T-helper 1 cell treated with Interleukin-12 subunit alpha and Interleukin-12 subunit beta and Interleukin-4 antibody, amounts not matched to agents 30 μg/mL and 1 μg/mL, for 36 hours (primary cell): ENCODE data around the gene CKLF.
"Not testable (repeated sequence)": the region's sequence is repeated elsewhere in the genome, so short reads cannot be mapped to it uniquely, and the experiment has no call there.

Source experiments
- H3K27ac Mint-ChIP-seq: one replicate; pipeline ENCODE4 v1.8.0; 2021; ENCODE audit warnings: mild to moderate bottlenecking, mixed read lengths
- H3K27me3 Mint-ChIP-seq: one replicate; pipeline ENCODE4 v1.8.0; 2021; ENCODE audit warnings: low read depth, mixed read lengths
- H3K36me3 Mint-ChIP-seq: one replicate; pipeline ENCODE4 v1.8.0; 2021; ENCODE audit warnings: low read depth, mixed read lengths
- H3K4me1 Mint-ChIP-seq: one replicate; pipeline ENCODE4 v1.8.0; 2021; ENCODE audit warnings: low read depth, mixed read lengths
- H3K4me3 Mint-ChIP-seq: one replicate; pipeline ENCODE4 v1.8.0; 2021; ENCODE audit warnings: mild to moderate bottlenecking, moderate library complexity, mixed read lengths
- H3K9me3 Mint-ChIP-seq: one replicate; pipeline ENCODE4 v1.8.0; 2021; ENCODE audit warnings: mixed read lengths

Gene CKLF

DNA sequence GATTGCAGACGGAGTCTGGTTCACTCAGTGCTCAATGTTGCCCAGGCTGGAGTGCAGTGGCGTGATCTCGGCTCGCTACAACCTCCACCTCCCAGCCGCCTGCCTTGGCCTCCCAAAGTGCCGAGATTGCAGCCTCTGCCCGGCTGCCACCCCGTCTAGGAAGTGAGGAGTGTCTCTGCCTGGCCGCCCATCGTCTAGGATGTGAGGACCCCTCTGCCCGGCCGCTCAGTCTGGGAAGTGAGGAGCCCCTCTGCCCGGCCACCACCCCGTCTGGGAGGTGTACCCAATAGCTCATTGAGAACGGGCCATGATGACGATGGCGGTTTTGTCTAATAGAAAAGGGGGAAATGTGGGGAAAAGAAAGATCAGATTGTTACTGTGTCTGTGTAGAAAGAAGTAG, 38.0 kb upstream of the CKLF start:
- H3K27ac Mint-ChIP-seq, H3K4me3 Mint-ChIP-seq, H3K27me3 Mint-ChIP-seq, H3K9me3 Mint-ChIP-seq: not testable (repeated sequence)
- peaks cover 46% of the 10 kb centered on the region for H3K4me1 Mint-ChIP-seq
- H3K36me3 Mint-ChIP-seq = peaks cover 18% of the 10 kb centered on the region

- H3K4me1 Mint-ChIP-seq = peaks cover 53% of the 10 kb centered on the region
- H3K27me3 Mint-ChIP-seq, H3K4me3 Mint-ChIP-seq, H3K9me3 Mint-ChIP-seq: not testable (repeated sequence)
- H3K27ac Mint-ChIP-seq = peak overlapping the region; percentile 99
- H3K36me3 Mint-ChIP-seq = peaks cover 14% of the 10 kb centered on the region
These were observed 37.3 kb upstream of the CKLF start for GRCh38 chr16:66514980-66515595.

DNA sequence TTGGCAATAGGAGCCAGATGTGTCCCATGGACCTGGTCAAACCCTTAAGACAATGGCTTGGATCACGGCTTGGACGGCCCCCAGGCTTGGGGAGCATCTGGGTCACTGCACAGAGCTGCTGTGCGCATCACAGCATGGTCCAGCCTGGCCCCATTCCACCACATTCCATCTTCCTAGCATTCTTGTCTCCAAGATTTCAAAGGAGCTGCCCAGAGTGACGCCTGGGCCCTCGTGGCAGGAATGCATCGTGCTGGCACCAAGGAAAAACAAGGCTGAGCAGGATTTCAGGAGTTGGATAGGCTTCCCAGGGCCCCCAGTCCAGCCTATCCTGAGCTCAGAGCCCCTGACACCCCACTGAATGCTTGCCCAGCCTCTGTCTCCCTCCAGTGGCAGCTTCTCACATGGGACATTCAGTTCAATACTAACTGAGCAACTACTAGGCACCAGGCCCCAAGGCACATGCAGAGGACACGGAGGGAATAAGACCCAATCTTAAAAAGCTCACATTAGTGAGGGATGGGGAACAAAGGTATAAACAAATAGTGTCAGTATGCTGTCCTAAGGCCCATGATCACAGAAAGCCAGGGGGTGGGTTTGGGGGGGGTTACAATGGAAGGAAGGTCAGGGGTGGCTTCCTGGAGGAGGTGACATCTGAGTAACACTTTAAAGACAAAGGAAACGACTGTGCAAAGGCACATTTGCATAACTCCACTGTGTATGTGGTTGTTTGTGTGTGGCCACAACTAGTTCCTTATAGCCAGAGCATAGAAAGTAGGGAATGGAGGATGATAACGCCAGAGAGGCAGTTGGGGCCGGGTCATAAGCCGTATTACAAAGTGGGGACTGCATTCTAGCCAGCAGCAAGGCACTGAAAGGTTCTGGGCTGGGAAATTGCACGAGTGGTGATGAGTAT, 36.5 kb upstream of the CKLF start:
- Mint-ChIP-seq H3K27ac (peak overlapping the region; percentile 99), H3K36me3 (peaks cover 14% of the 10 kb centered on the region), H3K9me3 (no peaks in the 10 kb centered on the region), H3K27me3 (no peaks in the 10 kb centered on the region), H3K4me1 (peaks cover 61% of the 10 kb centered on the region), H3K4me3 (peak overlapping the region; percentile 82)

- Mint-ChIP-seq H3K27me3 (no peaks in the 10 kb centered on the region), H3K4me3 (peak overlapping the region; percentile 82), H3K36me3 (peaks cover 14% of the 10 kb centered on the region), H3K27ac (peak overlapping the region; percentile 99), H3K9me3 (no peaks in the 10 kb centered on the region), H3K4me1 (peaks cover 66% of the 10 kb centered on the region)
These were observed 35.9 kb upstream of the CKLF start for GRCh38 chr16:66516509-66516807.

DNA sequence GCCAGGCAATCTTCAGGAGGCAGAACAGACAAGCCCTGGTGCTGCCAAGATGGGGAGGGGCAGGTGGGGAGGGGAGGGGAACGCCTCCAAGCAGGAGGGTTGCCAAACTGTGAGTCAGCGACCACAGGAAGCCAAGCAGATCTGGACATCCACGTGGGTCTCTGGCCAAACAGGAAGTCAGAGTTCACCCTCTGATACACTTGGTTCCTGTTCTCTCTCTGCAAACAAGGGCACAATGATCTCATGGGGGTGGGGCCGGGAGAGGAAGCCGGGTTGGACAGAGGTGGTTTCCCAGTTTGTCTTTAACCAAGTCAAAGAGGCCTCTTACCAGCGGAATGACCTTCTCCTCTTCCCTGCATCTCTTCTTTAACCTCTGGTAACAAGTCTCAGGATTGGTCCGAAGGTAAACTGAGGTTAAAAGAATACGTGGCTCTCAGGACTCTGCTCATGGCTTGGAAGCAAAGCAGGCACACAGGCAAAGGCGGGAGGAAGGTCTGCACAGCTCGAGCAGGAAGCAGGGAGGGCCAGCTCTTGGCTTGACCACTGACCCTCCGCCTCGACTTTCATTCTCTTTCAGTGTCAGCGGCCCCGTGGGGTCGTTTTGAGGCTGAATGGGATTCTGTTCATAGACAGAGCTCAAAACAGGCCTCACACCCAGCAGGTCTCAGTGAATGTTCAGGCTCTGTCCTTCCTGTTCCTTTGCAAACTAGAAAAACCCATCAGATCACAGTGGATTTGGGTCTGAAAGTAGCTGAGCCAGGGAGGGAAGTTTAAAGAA, 35.4 kb upstream of the CKLF start:
- H3K27ac Mint-ChIP-seq = peak overlapping the region; percentile 99
- peak overlapping the region; percentile 82 for H3K4me3 Mint-ChIP-seq
- no peaks in the 10 kb centered on the region for H3K9me3 Mint-ChIP-seq
- no peaks in the 10 kb centered on the region for H3K27me3 Mint-ChIP-seq
- peaks cover 68% of the 10 kb centered on the region for H3K4me1 Mint-ChIP-seq
- H3K36me3 Mint-ChIP-seq = peaks cover 11% of the 10 kb centered on the region

GRCh38 chr16:66517586-66518263, 34.7 kb upstream of the CKLF start:
- peak overlapping the region; percentile 82 for H3K4me3 Mint-ChIP-seq
- H3K27me3 Mint-ChIP-seq = no peaks in the 10 kb centered on the region
- H3K27ac Mint-ChIP-seq = peak overlapping the region; percentile 99
- no peaks in the 10 kb centered on the region for H3K9me3 Mint-ChIP-seq
- H3K4me1 Mint-ChIP-seq = peaks cover 74% of the 10 kb centered on the region
- H3K36me3 Mint-ChIP-seq = peaks cover 9% of the 10 kb centered on the region

- Mint-ChIP-seq H3K36me3 (peaks cover 9% of the 10 kb centered on the region), H3K4me1 (peaks cover 85% of the 10 kb centered on the region), H3K27ac (peak overlapping the region; percentile 97), H3K27me3 (no peaks in the 10 kb centered on the region), H3K9me3 (no peaks in the 10 kb centered on the region), H3K4me3 (peak overlapping the region; percentile 28)
These were observed 32.6 kb upstream of the CKLF start for GRCh38 chr16:66519482-66520373.

- Mint-ChIP-seq H3K27ac (peak overlapping the region; percentile 97), H3K4me3 (peak overlapping the region; percentile 42), H3K9me3 (no peaks in the 10 kb centered on the region), H3K36me3 (peaks cover 10% of the 10 kb centered on the region), H3K4me1 (peaks cover 85% of the 10 kb centered on the region), H3K27me3 (no peaks in the 10 kb centered on the region)
These were observed 31.8 kb upstream of the CKLF start for GRCh38 chr16:66520406-66521170.

DNA sequence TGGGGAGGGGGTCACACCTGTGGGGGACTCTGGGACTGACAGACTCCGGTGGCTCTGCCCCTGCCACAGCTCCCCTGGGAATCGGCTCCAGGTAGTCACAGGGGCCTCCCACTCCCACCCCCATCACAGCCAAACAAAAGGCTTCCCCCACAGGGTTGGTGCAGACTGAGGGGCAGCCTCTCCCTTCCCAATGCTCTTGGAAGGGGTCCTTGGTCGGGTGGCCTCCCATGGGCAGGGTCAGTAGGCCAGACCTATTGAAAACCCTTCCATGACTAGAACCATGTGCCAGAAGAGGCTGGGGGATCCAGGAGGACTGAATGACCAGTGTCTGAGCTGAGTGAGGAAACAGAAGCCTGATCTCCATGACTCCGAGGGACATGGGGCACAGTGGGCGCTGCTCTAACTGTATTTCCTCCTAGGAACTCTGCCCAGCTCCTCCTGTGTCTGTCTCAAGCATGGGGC, 31.1 kb upstream of the CKLF start:
- Mint-ChIP-seq H3K27ac (peak overlapping the region; percentile 97), H3K4me3 (peak overlapping the region; percentile 63), H3K27me3 (no peaks in the 10 kb centered on the region), H3K9me3 (no peaks in the 10 kb centered on the region), H3K36me3 (peaks cover 16% of the 10 kb centered on the region), H3K4me1 (peaks cover 85% of the 10 kb centered on the region)

DNA sequence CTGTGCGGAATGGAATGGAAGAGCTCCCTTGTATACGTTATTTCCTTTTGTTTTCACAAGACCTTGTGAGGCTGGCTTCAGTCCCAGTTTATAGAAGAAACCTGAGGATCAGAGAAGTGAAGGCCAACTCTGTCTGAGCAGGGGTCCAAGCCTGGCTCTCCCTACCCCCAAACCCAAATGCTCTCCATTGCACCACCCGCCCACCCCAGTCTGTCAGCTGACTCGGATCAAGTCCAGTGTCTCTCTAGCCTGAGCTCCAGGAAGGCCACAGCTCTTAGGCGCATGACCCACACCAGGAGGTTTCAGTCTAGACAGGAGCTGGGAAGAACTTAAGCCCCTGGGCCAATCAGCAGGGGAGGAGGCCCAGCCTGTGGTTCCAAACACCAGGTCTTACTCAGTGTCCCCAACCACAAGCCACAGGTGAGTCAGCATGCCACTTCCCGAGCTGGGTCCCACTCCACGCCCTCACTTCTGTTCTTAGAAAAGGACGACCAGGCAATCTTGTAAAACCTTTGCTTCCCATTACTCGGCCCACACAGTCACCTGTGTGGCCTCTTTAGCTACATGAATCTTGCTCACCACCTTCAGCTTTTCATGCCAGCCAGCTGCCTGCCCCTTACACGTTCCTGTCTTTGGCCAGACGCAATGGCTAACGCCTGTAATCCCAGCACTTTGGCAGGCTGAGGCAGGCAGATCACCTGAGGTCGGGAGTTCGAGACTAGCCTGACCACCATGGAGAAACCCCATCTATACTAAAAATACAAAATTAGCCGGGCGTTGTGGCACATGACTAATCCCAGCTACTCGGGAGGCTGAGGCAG, 30.2 kb upstream of the CKLF start:
- H3K4me1 Mint-ChIP-seq = peaks cover 83% of the 10 kb centered on the region
- H3K9me3 Mint-ChIP-seq = no peaks in the 10 kb centered on the region
- peak overlapping the region; percentile 63 for H3K4me3 Mint-ChIP-seq
- peak overlapping the region; percentile 97 for H3K27ac Mint-ChIP-seq
- H3K36me3 Mint-ChIP-seq = peaks cover 16% of the 10 kb centered on the region
- no peaks in the 10 kb centered on the region for H3K27me3 Mint-ChIP-seq

DNA sequence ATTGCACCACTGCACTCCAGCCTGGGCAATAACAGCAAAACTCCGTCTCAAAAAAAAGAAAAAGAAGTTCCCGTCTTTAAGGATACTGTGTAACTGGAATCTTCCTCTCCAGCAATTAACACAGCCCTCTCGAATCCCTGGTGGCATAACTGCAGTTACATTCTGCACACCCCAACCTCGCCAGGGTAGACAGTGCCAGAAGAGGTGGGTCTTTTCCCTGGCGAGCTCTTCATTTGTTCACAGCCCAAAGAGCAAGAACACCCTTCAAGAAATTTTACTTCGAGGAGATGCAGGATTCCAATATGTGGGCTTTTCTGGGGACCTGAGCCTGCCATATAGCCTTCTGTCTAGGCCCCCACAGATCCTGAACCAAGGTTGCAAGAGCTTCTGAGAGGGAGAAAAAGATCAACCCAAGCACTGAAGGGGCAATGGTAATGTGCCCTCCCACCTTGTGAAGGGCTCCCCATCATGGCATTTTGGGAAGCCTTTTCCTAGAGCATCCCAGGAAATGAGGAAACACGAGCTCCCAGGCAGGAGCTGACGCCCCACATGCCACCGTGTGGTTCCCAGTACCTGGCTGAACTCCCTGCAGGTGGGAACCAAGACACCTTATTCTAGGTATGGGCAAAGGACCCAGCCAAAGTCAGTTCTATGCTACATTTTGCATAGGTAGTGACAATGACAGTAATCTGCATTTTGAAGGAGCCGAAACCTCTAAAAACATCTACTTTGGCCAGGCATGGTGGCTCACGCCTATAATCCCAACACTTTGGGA, 29.4 kb upstream of the CKLF start:
- peaks cover 80% of the 10 kb centered on the region for H3K4me1 Mint-ChIP-seq
- peak overlapping the region; percentile 97 for H3K27ac Mint-ChIP-seq
- no peak overlapping the region for H3K4me3 Mint-ChIP-seq
- H3K36me3 Mint-ChIP-seq = peaks cover 19% of the 10 kb centered on the region
- no peaks in the 10 kb centered on the region for H3K9me3 Mint-ChIP-seq
- no peaks in the 10 kb centered on the region for H3K27me3 Mint-ChIP-seq

- H3K27me3 Mint-ChIP-seq = no peaks in the 10 kb centered on the region
- H3K4me1 Mint-ChIP-seq = peaks cover 77% of the 10 kb centered on the region
- H3K36me3 Mint-ChIP-seq = peaks cover 23% of the 10 kb centered on the region
- peak overlapping the region; percentile 97 for H3K27ac Mint-ChIP-seq
- no peaks in the 10 kb centered on the region for H3K9me3 Mint-ChIP-seq
- peak overlapping the region; percentile 73 for H3K4me3 Mint-ChIP-seq
These were observed 28.5 kb upstream of the CKLF start for GRCh38 chr16:66523861-66524354.
